Gastrocnemius medialis (tissue), 4 donors: ENCODE measurements around the gene TBC1D13. TPM values are rescaled to one million over a fixed set of nuclear protein-coding genes. Genes with fewer than 3 reads are reported as not detected.

Source experiments
- ATAC-seq, 2 donors: fragments of 150-250 bp; one replicate each; pipeline ENCODE4 v1.9.1; 2016
- DNase-seq, 2 donors: peaks; one replicate each; pipeline ENCODE4 v3.0.0-alpha.2; 2019
- H3K27ac ChIP-seq, 4 donors: fragments of 200-600 bp; sonication (generic); 1 replicate in 1 of 4; 2 replicates in 3 of 4; pipeline ENCODE4 v1.5.1; 2016 to 2018; ENCODE audit warnings: mild to moderate bottlenecking in 2 of 4, moderate library complexity in 1 of 4
- H3K27me3 ChIP-seq, 3 donors: fragments of 200-600 bp; sonication (generic) in 2 of 3; 1 replicate in 1 of 3; 2 replicates in 2 of 3; pipeline versions ENCODE4 v1.5.1 to v1.6.0; 2016 to 2019; ENCODE audit warnings: mild to moderate bottlenecking in 1 of 3, moderate library complexity in 1 of 3
- H3K36me3 ChIP-seq, 2 donors: fragments of 200-600 bp; sonication (generic) in 1 of 2; one replicate each; pipeline ENCODE4 v1.5.1; 2017 to 2018
- H3K4me1 ChIP-seq, 2 donors: fragments of 200-600 bp; sonication (generic) in 1 of 2; one replicate each; pipeline ENCODE4 v1.5.1; 2016 to 2017; ENCODE audit warnings: mild to moderate bottlenecking in 2 of 2
- H3K4me3 ChIP-seq, 4 donors: fragments of 200-600 bp; sonication (generic) in 3 of 4; 1 replicate in 1 of 4; 2 replicates in 3 of 4; pipeline ENCODE4 v1.5.1; 2016 to 2019; ENCODE audit warnings: mild to moderate bottlenecking in 2 of 4
- H3K9me3 ChIP-seq, 3 donors: fragments of 200-600 bp; sonication (generic) in 2 of 3; 1 replicate in 1 of 3; 2 replicates in 2 of 3; pipeline ENCODE4 v1.5.1; 2016 to 2019
- CTCF ChIP-seq, 5 experiments: fragments of 450-650 bp in 3 of 5; fragments of 200-600 bp in 2 of 5; sonication (generic) in 2 of 5; IDR thresholded peaks in 4 of 5; conservative IDR thresholded peaks in 1 of 5; 1 replicate in 4 of 5; 2 replicates in 1 of 5; pipeline ENCODE4 v1.5.1; 2016 to 2019; ENCODE audit warnings: antibody characterized with exemption in 5 of 5, mild to moderate bottlenecking in 3 of 5, moderate library complexity in 3 of 5
- POLR2A ChIP-seq, 2 donors: fragments of 450-650 bp; IDR thresholded peaks; one replicate each; pipeline ENCODE4 v1.6.1; 2017; ENCODE audit warnings: antibody characterized with exemption in 2 of 2, mild to moderate bottlenecking in 2 of 2, moderate library complexity in 2 of 2
- in situ Hi-C, 4 donors: fragments of 200-750 bp; cut with MboI; loops; one replicate each; pipeline versions ENCODE4 v1.15.0 to v1.8.0; 2017; ENCODE audit warnings: low sequenced_read_pairs in 4 of 4
- intact Hi-C: fragments of 100-400 bp; cut with DNase I; formaldehyde crosslinking; loops from one replicate; pipeline ENCODE4 v1.15.1; 2023; ENCODE audit warnings: low total_unique reads
- total RNA-seq, 4 donors: library from RNA; depleted of rRNA; stranded (reverse); fragments of >200 nt; gene quantifications; one replicate each; pipeline versions ENCODE4 v1.1.0 to v1.2.3, GENCODE V29; 2016

The TBC1D13 gene
- total RNA-seq, 4 donors from 2014 or later = 7.8 to 14.3 (median 11.3) TPM

GRCh38 chr9:128798896-128799295, 11.8 kb downstream of the TBC1D13 start:
- intact Hi-C loops = no loop called here
- in situ Hi-C loops = no loop called here
- DNase-seq (no peak), ATAC-seq (no peak)
- H3K27ac ChIP-seq = no peak overlapping the region
- H3K4me3 ChIP-seq = no peak overlapping the region
- no peak for TF ChIP-seq POLR2A (IDR thresholded peaks at IDR 0.05)
- TF ChIP-seq CTCF (IDR thresholded peaks at IDR 0.05 in 4 of 5, conservative IDR thresholded peaks at IDR 0.05 in 1 of 5) = no peak
- no peaks in the 10 kb centered on the region for H3K4me1 ChIP-seq
- no peaks in the 10 kb centered on the region for H3K9me3 ChIP-seq
- H3K36me3 ChIP-seq = peaks cover 0 to 69% of the 10 kb centered on the region in 2 donors
- no peaks in the 10 kb centered on the region for H3K27me3 ChIP-seq

GRCh38 chr9:128800061-128800460, 13.0 kb downstream of the TBC1D13 start:
- Histone ChIP-seq H3K27ac (no peak overlapping the region), H3K4me3 (no peak overlapping the region), H3K36me3 (peaks cover 0 to 69% of the 10 kb centered on the region in 2 donors), H3K9me3 (no peaks in the 10 kb centered on the region), H3K27me3 (no peaks in the 10 kb centered on the region), H3K4me1 (no peaks in the 10 kb centered on the region)
- intact Hi-C loops = no loop called here
- in situ Hi-C loops = no loop called here
- DNase-seq (no peak), ATAC-seq (no peak)
- TF ChIP-seq CTCF (IDR thresholded peaks at IDR 0.05 in 4 of 5, conservative IDR thresholded peaks at IDR 0.05 in 1 of 5) = no peak
- no peak for TF ChIP-seq POLR2A (IDR thresholded peaks at IDR 0.05)

GRCh38 chr9:128802482-128802881, 15.4 kb downstream of the TBC1D13 start:
- Histone ChIP-seq H3K9me3 (no peaks in the 10 kb centered on the region), H3K4me3 (no peak overlapping the region), H3K27me3 (no peaks in the 10 kb centered on the region), H3K4me1 (no peaks in the 10 kb centered on the region), H3K27ac (no peak overlapping the region), H3K36me3 (peaks cover 0 to 83% of the 10 kb centered on the region in 2 donors)
- DNase-seq = no peak
- intact Hi-C loops (no loop called here), in situ Hi-C loops (no loop called here)
- TF ChIP-seq POLR2A (IDR thresholded peaks at IDR 0.05) (no peak), CTCF (IDR thresholded peaks at IDR 0.05 in 4 of 5, conservative IDR thresholded peaks at IDR 0.05 in 1 of 5) (no peak)
- ATAC-seq = no peak

- no peaks in the 10 kb centered on the region for H3K27me3 ChIP-seq
- peaks cover 0 to 73% of the 10 kb centered on the region in 2 donors for H3K36me3 ChIP-seq
- no peak for TF ChIP-seq POLR2A (IDR thresholded peaks at IDR 0.05)
- TF ChIP-seq CTCF (IDR thresholded peaks at IDR 0.05 in 4 of 5, conservative IDR thresholded peaks at IDR 0.05 in 1 of 5) = no peak
- intact Hi-C loops = no loop called here
- ATAC-seq (no peak), DNase-seq (no peak)
- no peaks in the 10 kb centered on the region for H3K4me1 ChIP-seq
- no peak overlapping the region for H3K27ac ChIP-seq
- in situ Hi-C loops = no loop called here
- H3K4me3 ChIP-seq = no peak overlapping the region
- H3K9me3 ChIP-seq = no peaks in the 10 kb centered on the region
Measured at GRCh38 chr9:128805661-128806060, 18.6 kb downstream of the TBC1D13 start.

- H3K4me1 ChIP-seq = peaks cover 0 to 4% of the 10 kb centered on the region in 2 donors
- no peaks in the 10 kb centered on the region for H3K27me3 ChIP-seq
- no peak overlapping the region for H3K4me3 ChIP-seq
- no peak for ATAC-seq
- no peak overlapping the region for H3K27ac ChIP-seq
- in situ Hi-C loops (no loop called here), intact Hi-C loops (no loop called here)
- no peak for DNase-seq
- TF ChIP-seq CTCF (IDR thresholded peaks at IDR 0.05 in 4 of 5, conservative IDR thresholded peaks at IDR 0.05 in 1 of 5) = no peak
- no peak for TF ChIP-seq POLR2A (IDR thresholded peaks at IDR 0.05)
- no peaks in the 10 kb centered on the region for H3K9me3 ChIP-seq
- H3K36me3 ChIP-seq = peaks cover 0 to 55% of the 10 kb centered on the region in 2 donors
Measured at GRCh38 chr9:128807827-128808226, 20.8 kb downstream of the TBC1D13 start.
